Stomach (tissue), 9 donors: ENCODE results near the gene IL20. TPM values are rescaled to one million over a fixed set of nuclear protein-coding genes. Genes with fewer than 3 reads are reported as not detected.
A peak's percentile ranks its signal among the peaks of the same experiment; 100 is the strongest.

Experiments used
- DNase-seq, 2 donors: peaks; one replicate each; pipeline versions ENCODE4 v3.0.0 to v3.0.0-alpha.2; 2013 to 2019
- H3K27ac ChIP-seq, 5 donors: fragments of 200-600 bp in 4 of 5; sonication (generic) in 4 of 5; one replicate each; pipeline ENCODE4 v1.5.1; 2013 to 2019; ENCODE audit warnings: mild to moderate bottlenecking in 1 of 5, moderate library complexity in 1 of 5
- H3K27me3 ChIP-seq, 3 donors: fragments of 200-600 bp; sonication (generic); one replicate each; pipeline ENCODE4 v1.5.1; 2017 to 2019; ENCODE audit warnings: mixed run types in 1 of 3
- H3K36me3 ChIP-seq, 4 donors: fragments of 200-600 bp; sonication (generic); 1 replicate in 3 of 4; 2 replicates in 1 of 4; pipeline ENCODE4 v1.5.1; 2016 to 2019
- H3K4me1 ChIP-seq, 4 donors: fragments of 200-600 bp; sonication (generic); one replicate each; pipeline ENCODE4 v1.5.1; 2016 to 2019
- H3K4me3 ChIP-seq, 4 donors: fragments of 200-600 bp; sonication (generic) in 3 of 4; one replicate each; pipeline ENCODE4 v1.5.1; 2016 to 2019; ENCODE audit warnings: mild to moderate bottlenecking in 1 of 4
- H3K9me3 ChIP-seq, 4 donors: fragments of 200-600 bp; sonication (generic); one replicate each; pipeline ENCODE4 v1.5.1; 2016 to 2019
- EP300 ChIP-seq: sonication (generic); formaldehyde crosslinking; IDR thresholded peaks from one replicate; pipeline ENCODE4 v1.6.1; 2017; ENCODE audit warnings: antibody characterized with exemption
- POLR2A ChIP-seq, 4 donors: fragments of 450-650 bp; IDR thresholded peaks; one replicate each; pipeline ENCODE4 v1.6.1; 2016; ENCODE audit warnings: antibody characterized with exemption in 4 of 4, control low read depth in 2 of 4, mild to moderate bottlenecking in 1 of 4, moderate library complexity in 1 of 4
- POLR2AphosphoS5 ChIP-seq, 3 donors: sonication (generic); formaldehyde crosslinking; IDR thresholded peaks; one replicate each; pipeline ENCODE4 v1.6.1; 2016; ENCODE audit warnings: antibody characterized with exemption in 3 of 3
- WGBS, 5 donors: extraction: QIAGEN DNeasy Blood & Tissue Kit in 3 of 5; methylation state at CpG; one replicate each; pipeline versions ENCODE4 v1.1.5 to v1.1.7; 2013 to 2018; 5-methylcytosine and 5-hydroxymethylcytosine counted together
- intact Hi-C: fragments of 100-400 bp; cut with DNase I; formaldehyde crosslinking; loops from one replicate; pipeline ENCODE4 v1.15.1; 2023; ENCODE audit warnings: low total_unique reads
- polyA plus RNA-seq, 3 donors: library from polyadenylated mRNA; stranded (reverse); fragments of 200-250 nt; gene quantifications; one replicate each; pipeline ENCODE4 v1.2.3, GENCODE V29; 2013
- total RNA-seq, 5 donors: library from RNA; depleted of rRNA; stranded (reverse); fragments of >200 nt; gene quantifications; one replicate each; pipeline versions ENCODE4 v1.1.0 to v1.2.3, GENCODE V29; 2014 to 2016
- TF ChIP-seq, protein P1 (sequence below), 7 experiments: fragments of 450-650 bp in 4 of 7; fragments of 200-600 bp in 3 of 7; sonication (generic) in 3 of 7; IDR thresholded peaks; one replicate each; pipeline ENCODE4 v1.5.1; 2016 to 2019; ENCODE audit warnings: antibody characterized with exemption in 7 of 7, control low read depth in 2 of 7, mild to moderate bottlenecking in 1 of 7
- donor health status: healthy with polysubstance abuse.
- donor health status: Bipolar disorder and iron deficiency.
- donor health status: healthy.

Gene IL20
- total and polyA plus RNA-seq, 8 donors, result 0.13 TPM; not detected in 7

DNA sequence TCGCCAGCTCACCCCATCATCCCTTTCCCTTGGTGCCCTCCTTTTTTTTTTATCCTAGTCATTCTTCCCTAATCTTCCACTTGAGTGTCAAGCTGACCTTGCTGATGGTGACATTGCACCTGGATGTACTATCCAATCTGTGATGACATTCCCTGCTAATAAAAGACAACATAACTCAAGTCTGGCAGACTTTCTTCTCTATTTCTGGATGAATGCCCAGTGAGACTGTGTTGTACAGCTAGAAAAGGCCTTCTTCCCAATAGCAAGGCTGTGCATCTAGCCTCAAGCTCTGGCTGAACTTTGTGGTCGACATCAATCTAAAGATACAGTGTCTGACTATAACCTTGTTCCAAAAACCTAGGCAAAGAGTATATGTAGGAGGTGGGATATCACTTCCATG is 38.3 kb downstream of the IL20 start:
- DNase-seq, result no peak
- H3K9me3 ChIP-seq, result no peaks in the 10 kb centered on the region
- peaks cover 0 to 17% (median 0%) of the 10 kb centered on the region in 3 donors for H3K27me3 ChIP-seq
- H3K4me3 ChIP-seq, result no peak overlapping the region
- TF ChIP-seq, protein P1, sequence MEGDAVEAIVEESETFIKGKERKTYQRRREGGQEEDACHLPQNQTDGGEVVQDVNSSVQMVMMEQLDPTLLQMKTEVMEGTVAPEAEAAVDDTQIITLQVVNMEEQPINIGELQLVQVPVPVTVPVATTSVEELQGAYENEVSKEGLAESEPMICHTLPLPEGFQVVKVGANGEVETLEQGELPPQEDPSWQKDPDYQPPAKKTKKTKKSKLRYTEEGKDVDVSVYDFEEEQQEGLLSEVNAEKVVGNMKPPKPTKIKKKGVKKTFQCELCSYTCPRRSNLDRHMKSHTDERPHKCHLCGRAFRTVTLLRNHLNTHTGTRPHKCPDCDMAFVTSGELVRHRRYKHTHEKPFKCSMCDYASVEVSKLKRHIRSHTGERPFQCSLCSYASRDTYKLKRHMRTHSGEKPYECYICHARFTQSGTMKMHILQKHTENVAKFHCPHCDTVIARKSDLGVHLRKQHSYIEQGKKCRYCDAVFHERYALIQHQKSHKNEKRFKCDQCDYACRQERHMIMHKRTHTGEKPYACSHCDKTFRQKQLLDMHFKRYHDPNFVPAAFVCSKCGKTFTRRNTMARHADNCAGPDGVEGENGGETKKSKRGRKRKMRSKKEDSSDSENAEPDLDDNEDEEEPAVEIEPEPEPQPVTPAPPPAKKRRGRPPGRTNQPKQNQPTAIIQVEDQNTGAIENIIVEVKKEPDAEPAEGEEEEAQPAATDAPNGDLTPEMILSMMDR (IDR thresholded peaks at IDR 0.05), result no peak
- TF ChIP-seq POLR2AphosphoS5 (IDR thresholded peaks at IDR 0.05) (no peak), POLR2A (IDR thresholded peaks at IDR 0.05) (no peak), EP300 (no peak)
- no peak overlapping the region for H3K27ac ChIP-seq
- intact Hi-C loops, result loop anchor here (10.0 kb wide), 1 partner anchor 169 kb away; no protein-coding TSS in a partner anchor
- peaks cover 0 to 4% (median 2%) of the 10 kb centered on the region in 4 donors for H3K4me1 ChIP-seq
- WGBS, 5 donors, result 70 to 93% (median 87%) methylated on average over 2 of the region's 2 CpGs
- H3K36me3 ChIP-seq, result no peaks in the 10 kb centered on the region

DNA sequence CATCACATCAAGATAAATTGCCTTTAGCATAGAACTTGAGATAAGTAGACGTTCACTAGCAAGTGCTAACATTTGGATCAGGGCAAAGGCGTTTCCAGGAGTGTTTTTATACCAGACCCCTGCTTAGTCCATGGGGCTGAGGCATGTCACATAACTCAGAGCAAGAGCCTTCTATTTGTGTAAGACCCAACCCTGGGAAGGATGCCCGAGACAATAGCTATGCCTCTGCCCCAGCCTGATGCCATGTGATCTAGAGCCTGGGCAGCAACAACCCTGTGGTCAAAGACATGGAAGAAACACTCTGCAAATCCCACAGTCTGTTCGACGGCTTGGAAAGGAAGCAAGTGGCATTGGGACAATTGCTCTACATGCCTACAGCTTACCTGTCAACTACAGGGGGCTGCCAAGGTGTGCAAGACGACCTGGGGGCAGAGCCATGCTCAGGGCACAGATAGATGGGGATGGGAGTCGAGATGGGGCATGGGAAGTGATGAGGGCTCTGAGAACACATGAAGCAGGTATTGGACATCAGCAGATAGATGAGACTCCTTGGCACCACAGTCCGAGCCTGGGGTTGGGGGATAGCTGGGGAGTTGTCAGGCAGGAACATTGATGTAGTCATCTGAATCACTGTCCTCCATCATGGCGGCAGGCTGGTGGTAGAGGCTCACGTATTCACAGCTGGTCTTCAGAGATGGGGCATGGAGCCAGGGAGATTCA is 39.2 kb downstream of the IL20 start:
- Histone ChIP-seq H3K36me3 (no peaks in the 10 kb centered on the region), H3K27ac (no peak overlapping the region), H3K27me3 (peaks cover 0 to 19% (median 4%) of the 10 kb centered on the region in 3 donors), H3K9me3 (no peaks in the 10 kb centered on the region), H3K4me1 (peaks cover 9 to 13% (median 11%) of the 10 kb centered on the region in 4 donors), H3K4me3 (no peak overlapping the region)
- WGBS, 5 donors, result 79 to 89% (median 83%) methylated on average over 10 of the region's 10 CpGs
- DNase-seq, result no peak
- TF ChIP-seq EP300 (no peak), POLR2AphosphoS5 (IDR thresholded peaks at IDR 0.05) (no peak), POLR2A (IDR thresholded peaks at IDR 0.05) (no peak)
- TF ChIP-seq, protein P1 (IDR thresholded peaks at IDR 0.05), result no peak
- intact Hi-C loops, result loop anchor here (10.0 kb wide), 1 partner anchor 170 kb away; no protein-coding TSS in a partner anchor

DNA sequence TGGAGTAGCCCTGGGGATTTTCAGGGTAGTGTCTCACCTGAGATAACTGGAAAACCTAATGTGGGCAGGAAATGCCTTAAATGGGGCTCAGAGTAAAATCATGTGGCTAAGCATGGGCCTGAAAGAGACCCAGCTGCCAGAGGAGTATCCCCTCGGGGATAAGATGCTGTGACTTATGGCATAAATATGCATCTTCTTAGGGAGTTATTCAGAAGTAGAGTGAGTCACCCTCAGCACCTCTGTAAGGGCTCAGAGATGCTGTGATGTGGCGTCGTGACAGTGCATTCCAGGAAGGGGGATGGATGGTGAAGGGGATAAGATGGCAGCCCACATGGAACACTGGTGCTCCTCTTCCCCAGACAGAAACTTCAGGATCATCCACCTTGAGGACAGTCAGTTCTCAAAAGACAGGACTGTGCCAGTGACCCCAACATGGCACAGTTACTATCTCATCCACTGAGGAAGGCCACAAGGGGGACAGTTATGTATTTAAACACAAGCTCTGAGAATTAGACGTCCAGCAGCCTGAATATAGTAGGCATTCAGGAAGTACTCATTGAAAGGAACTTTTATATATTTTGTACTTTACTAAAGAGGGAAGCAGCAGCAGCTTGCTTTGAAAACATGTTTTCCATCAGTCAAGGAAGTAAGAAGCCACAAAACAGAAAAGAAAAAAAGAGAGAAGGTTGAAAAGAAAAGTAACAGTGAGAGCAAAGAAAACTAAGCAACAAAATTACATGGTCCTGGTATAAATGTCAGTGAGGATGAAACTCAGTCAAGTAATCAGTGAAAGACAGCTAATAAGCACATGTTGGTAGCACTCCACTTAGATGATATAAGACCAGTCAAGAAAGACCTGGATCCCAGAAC is 40.1 kb downstream of the IL20 start:
- DNase-seq, result no peak
- Histone ChIP-seq H3K36me3 (no peaks in the 10 kb centered on the region), H3K4me1 (peaks cover 14 to 20% (median 18%) of the 10 kb centered on the region in 4 donors), H3K4me3 (no peak overlapping the region), H3K27me3 (peaks cover 0 to 27% (median 10%) of the 10 kb centered on the region in 3 donors), H3K9me3 (no peaks in the 10 kb centered on the region), H3K27ac (no peak overlapping the region)
- WGBS, 5 donors, result 71 to 81% (median 76%) methylated on average over 4 of the region's 4 CpGs
- intact Hi-C loops, result loop anchor here (10.0 kb wide), 1 partner anchor 171 kb away; no protein-coding TSS in a partner anchor
- TF ChIP-seq POLR2A (IDR thresholded peaks at IDR 0.05) (no peak), POLR2AphosphoS5 (IDR thresholded peaks at IDR 0.05) (no peak)

DNA sequence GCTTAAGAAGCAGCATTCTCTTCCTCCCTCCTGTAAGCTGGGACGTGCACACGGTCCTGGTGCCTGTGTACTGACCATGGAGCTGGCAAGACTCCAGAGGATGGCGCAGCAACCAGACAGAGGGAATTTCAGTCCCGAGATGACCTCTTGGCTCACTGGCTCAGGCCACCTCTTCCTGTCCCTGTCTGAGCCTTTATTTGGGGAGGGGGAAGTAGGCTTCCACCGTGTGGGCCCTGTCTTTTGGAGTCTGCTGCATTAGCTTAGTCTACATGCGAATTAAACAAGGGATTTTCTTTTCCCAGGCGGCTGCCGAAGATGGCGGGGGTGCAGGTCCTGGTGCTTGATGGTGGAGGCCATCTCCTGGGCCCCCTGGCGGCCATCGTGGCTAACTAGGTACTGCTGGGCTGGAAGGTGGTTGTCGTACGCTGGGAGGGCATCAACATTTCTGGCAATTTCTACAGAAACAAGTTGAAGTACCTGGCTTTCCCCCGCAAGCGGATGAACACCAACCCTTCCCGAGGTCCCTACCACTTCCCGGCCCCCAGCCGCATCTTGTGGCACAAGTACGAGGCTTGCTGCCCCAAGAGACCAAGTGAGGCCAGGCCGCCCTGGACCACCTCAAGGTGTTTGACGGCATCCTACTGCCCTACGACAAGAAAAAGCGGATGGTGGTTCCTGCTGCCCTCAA is 42.0 kb downstream of the IL20 start:
- H3K4me1 ChIP-seq, result peaks cover 14 to 36% (median 21%) of the 10 kb centered on the region in 4 donors
- TF ChIP-seq, protein P1 (IDR thresholded peaks at IDR 0.05), result peak in 1 of 7 experiments; percentile 21
- TF ChIP-seq POLR2AphosphoS5 (IDR thresholded peaks at IDR 0.05) (no peak), EP300 (no peak), POLR2A (IDR thresholded peaks at IDR 0.05) (no peak)
- intact Hi-C loops, result loop anchor here (10.0 kb wide), 1 partner anchor 173 kb away; no protein-coding TSS in a partner anchor
- H3K27ac ChIP-seq, result no peak overlapping the region
- no peaks in the 10 kb centered on the region for H3K9me3 ChIP-seq
- H3K27me3 ChIP-seq, result peaks cover 0 to 27% (median 10%) of the 10 kb centered on the region in 3 donors
- H3K4me3 ChIP-seq, result no peak overlapping the region
- WGBS, 5 donors, result 78 to 86% (median 81%) methylated on average over 21 to 23 of the region's 23 CpGs
- H3K36me3 ChIP-seq, result no peaks in the 10 kb centered on the region
- DNase-seq, result no peak
